PC-9 (cell line): ENCODE data around the gene NMB.

Experiments
- CTCF ChIP-seq: fragments of 200-600 bp; sonication (generic); conservative IDR thresholded peaks from 2 replicates; pipeline ENCODE4 v1.6.1; 2017; ENCODE audit warnings: mixed run types, antibody characterized with exemption, mild to moderate bottlenecking, moderate library complexity
- EZH2 ChIP-seq: fragments of 200-600 bp; sonication (generic); IDR thresholded peaks from 2 replicates; pipeline ENCODE4 v1.8.0; 2017; ENCODE audit warnings: antibody characterized with exemption, low read depth

- TF ChIP-seq CTCF = no peak
- no peak for TF ChIP-seq EZH2
These were observed 10.4 kb upstream of the NMB start for GRCh38 chr15:84668221-84668982.
